ENCODE measurements around the gene B3GNT7.
"Not testable (repeated sequence)": the region's sequence is repeated elsewhere in the genome, so short reads cannot be mapped to it uniquely, and the experiment has no call there.

The B3GNT7 gene

DNA sequence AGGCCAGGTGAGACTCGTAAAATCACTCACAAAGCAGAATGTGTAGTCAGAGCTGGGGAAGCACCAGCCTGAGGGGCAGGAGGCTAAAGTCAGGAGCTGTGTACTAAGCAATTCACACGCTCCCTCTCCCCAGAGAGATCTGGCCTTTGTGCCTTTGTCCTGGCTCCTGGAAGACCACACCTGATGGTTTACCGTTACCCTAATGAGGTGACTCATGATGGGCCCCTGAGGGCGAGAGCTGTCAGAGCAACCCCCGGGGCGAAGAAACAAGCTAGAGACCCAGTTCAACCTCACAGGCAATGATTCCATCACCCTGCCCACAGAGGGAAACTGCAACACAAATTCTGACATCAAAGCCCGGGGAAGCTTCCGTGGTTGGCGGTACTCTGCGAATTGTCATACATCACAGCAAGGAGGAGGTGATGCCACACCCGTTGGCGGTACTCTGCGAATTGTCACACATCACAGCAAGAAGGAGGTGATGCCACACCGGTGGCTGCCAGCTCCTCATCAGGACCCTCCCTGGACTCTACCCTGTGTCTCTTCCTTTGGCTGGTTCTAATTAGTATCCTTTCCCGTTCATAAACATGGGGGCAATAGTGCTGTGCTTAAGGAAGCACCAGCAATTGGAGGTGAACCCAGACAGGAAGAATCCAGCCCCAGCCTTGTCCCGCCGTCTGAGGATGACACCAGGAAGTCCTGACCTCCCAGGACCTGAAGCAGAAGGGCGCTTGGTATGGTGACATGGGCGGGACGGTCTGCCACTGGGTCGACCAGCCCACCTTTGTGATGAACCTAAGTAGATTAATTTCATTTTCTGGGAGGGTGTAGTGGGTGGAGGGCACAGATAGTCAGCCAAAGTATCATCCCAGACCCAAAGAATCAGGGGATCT is 30.5 kb downstream of the B3GNT7 start:
- ATAC-seq (ENCODE audit: low read depth) (peak; percentile 58), DNase-seq (ENCODE audit: low spot score) (no peak)
- Histone ChIP-seq H3K36me3 (ENCODE audit: low read depth) (no peaks in the 10 kb centered on the region), H3K27ac (ENCODE audit: poor library complexity, severe bottlenecking) (no peak overlapping the region), H3K27me3 (ENCODE audit: insufficient read depth, poor library complexity, severe bottlenecking) (no peaks in the 10 kb centered on the region), H3K9me3 (ENCODE audit: severe bottlenecking) (no peaks in the 10 kb centered on the region), H3K4me3 (ENCODE audit: severe bottlenecking) (no peak overlapping the region), H3K4me1 (ENCODE audit: insufficient read depth, poor library complexity, severe bottlenecking) (no peaks in the 10 kb centered on the region)
- TF ChIP-seq, protein P1, sequence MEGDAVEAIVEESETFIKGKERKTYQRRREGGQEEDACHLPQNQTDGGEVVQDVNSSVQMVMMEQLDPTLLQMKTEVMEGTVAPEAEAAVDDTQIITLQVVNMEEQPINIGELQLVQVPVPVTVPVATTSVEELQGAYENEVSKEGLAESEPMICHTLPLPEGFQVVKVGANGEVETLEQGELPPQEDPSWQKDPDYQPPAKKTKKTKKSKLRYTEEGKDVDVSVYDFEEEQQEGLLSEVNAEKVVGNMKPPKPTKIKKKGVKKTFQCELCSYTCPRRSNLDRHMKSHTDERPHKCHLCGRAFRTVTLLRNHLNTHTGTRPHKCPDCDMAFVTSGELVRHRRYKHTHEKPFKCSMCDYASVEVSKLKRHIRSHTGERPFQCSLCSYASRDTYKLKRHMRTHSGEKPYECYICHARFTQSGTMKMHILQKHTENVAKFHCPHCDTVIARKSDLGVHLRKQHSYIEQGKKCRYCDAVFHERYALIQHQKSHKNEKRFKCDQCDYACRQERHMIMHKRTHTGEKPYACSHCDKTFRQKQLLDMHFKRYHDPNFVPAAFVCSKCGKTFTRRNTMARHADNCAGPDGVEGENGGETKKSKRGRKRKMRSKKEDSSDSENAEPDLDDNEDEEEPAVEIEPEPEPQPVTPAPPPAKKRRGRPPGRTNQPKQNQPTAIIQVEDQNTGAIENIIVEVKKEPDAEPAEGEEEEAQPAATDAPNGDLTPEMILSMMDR (IDR thresholded peaks at IDR 0.05; ENCODE audit: poor library complexity, severe bottlenecking), result no peak

DNA sequence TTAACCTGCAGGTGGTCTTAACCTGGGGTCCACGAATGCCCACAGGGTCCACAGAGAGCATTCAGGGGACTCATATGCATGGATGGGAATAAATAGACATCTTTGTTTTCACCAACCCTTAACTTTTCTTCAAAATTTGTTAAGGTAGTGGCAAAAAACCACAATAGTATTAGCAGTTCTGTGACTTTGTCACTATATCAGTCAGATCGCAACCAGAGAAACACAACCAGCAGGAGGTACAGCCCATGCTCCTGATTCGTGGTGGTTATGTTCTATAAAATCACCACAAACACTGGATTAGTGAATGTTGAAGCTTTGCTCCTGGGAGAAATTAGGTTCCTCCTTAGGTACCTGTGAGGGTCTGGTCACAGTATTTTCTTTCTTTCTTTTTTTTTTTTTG is 31.6 kb downstream of the B3GNT7 start:
- Histone ChIP-seq H3K4me1 (ENCODE audit: insufficient read depth, poor library complexity, severe bottlenecking) (no peaks in the 10 kb centered on the region), H3K9me3 (ENCODE audit: severe bottlenecking) (no peaks in the 10 kb centered on the region), H3K27me3 (ENCODE audit: insufficient read depth, poor library complexity, severe bottlenecking) (no peaks in the 10 kb centered on the region), H3K27ac (ENCODE audit: poor library complexity, severe bottlenecking) (no peak overlapping the region), H3K36me3 (ENCODE audit: low read depth) (no peaks in the 10 kb centered on the region), H3K4me3 (ENCODE audit: severe bottlenecking) (no peak overlapping the region)
- TF ChIP-seq, protein P1 (IDR thresholded peaks at IDR 0.05; ENCODE audit: poor library complexity, severe bottlenecking), result no peak
- no peak for DNase-seq (ENCODE audit: low spot score)
- no peak for ATAC-seq (ENCODE audit: low read depth)

DNA sequence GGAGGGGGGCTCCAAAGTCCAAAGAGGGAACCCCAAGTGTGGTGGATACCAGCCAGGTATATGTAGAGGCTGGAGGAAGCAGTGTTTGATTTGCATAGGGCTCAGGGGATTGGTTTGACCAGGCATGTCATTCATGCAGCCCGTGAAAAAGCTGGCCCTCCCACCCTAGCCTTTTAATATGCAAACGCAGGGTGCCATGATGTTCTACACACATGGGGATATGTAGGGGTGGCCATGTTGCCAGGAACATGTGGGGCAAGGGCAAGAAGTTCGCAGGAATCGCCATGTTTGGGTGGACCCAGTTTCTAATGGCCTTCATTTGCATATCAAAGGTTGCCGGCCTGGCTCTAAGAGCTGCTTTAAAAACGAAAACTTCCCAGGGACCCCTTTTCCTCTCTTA is 33.6 kb downstream of the B3GNT7 start:
- no peak for DNase-seq (ENCODE audit: low spot score)
- no peaks in the 10 kb centered on the region for H3K9me3 ChIP-seq (ENCODE audit: severe bottlenecking)
- H3K4me3 ChIP-seq (ENCODE audit: severe bottlenecking), result no peak overlapping the region
- no peak for ATAC-seq (ENCODE audit: low read depth)
- H3K27ac ChIP-seq (ENCODE audit: poor library complexity, severe bottlenecking), result no peak overlapping the region
- H3K27me3 ChIP-seq (ENCODE audit: insufficient read depth, poor library complexity, severe bottlenecking), result no peaks in the 10 kb centered on the region
- H3K36me3 ChIP-seq (ENCODE audit: low read depth), result no peaks in the 10 kb centered on the region
- TF ChIP-seq, protein P1 (IDR thresholded peaks at IDR 0.05; ENCODE audit: poor library complexity, severe bottlenecking), result no peak
- H3K4me1 ChIP-seq (ENCODE audit: insufficient read depth, poor library complexity, severe bottlenecking), result no peaks in the 10 kb centered on the region

DNA sequence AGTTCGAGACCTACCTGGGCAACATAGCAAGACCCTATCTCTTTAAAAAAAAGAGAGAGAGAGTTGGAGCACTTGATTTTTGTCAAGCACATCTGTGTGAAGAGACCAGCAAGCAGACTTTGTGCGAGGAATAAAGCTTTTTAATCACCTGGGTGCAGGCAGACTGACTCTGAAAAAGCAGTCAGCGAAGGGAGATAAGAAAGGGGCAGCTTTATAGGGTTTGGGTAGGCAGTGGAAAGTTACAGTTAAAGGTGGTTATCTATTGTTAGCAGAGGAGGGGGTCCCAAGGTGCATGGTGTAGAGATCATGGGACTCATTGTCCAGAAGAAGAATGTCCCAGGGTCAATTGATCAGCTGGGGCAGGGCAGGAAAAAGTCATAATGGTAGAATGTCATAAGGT is 34.4 kb downstream of the B3GNT7 start:
- H3K27me3 ChIP-seq (ENCODE audit: insufficient read depth, poor library complexity, severe bottlenecking), result no peaks in the 10 kb centered on the region
- TF ChIP-seq, protein P1 (IDR thresholded peaks at IDR 0.05; ENCODE audit: poor library complexity, severe bottlenecking), result no peak
- ATAC-seq (ENCODE audit: low read depth), result no peak

DNA sequence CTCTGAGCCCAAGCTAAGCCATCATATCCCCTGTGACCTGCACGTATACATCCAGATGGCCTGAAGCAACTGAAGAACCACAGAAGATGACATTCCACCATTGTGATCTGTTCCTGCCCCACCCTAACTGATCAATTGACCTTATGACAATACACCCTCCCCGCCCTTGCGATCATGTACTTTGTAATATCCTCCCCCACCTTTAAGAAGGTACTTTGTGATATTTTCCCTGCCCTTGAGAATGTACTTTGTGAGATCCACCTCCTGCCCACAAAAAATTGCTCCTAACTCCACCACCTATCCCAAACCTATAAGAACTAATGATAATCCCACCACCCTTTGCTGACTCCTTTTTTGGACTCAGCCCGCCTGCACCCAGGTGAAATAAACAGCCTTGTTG is 34.9 kb downstream of the B3GNT7 start:
- ATAC-seq (ENCODE audit: low read depth); H3K4me3 ChIP-seq (ENCODE audit: severe bottlenecking); H3K27me3 ChIP-seq (ENCODE audit: insufficient read depth, poor library complexity, severe bottlenecking); DNase-seq (ENCODE audit: low spot score); H3K27ac ChIP-seq (ENCODE audit: poor library complexity, severe bottlenecking); H3K36me3 ChIP-seq (ENCODE audit: low read depth); H3K4me1 ChIP-seq (ENCODE audit: insufficient read depth, poor library complexity, severe bottlenecking); H3K9me3 ChIP-seq (ENCODE audit: severe bottlenecking): not testable (repeated sequence)

More for the DNA sequence above, 34.4 kb downstream of the B3GNT7 start:
- H3K4me3 ChIP-seq (ENCODE audit: severe bottlenecking), result no peak overlapping the region
- no peak for DNase-seq (ENCODE audit: low spot score)
- H3K27ac ChIP-seq (ENCODE audit: poor library complexity, severe bottlenecking), result no peak overlapping the region
- no peaks in the 10 kb centered on the region for H3K36me3 ChIP-seq (ENCODE audit: low read depth)
- H3K4me1 ChIP-seq (ENCODE audit: insufficient read depth, poor library complexity, severe bottlenecking), result no peaks in the 10 kb centered on the region
- no peaks in the 10 kb centered on the region for H3K9me3 ChIP-seq (ENCODE audit: severe bottlenecking)
